DMS153 treated with DMSO at 0.1 percent for 48 hours (cell line): ENCODE measurements around the gene FAM13B.
A peak's percentile ranks its signal among the peaks of the same experiment; 100 is the strongest.
"Not testable (repeated sequence)": the region's sequence is repeated elsewhere in the genome, so short reads cannot be mapped to it uniquely, and the experiment has no call there.

ENCODE experiments used
- DNase-seq: peaks from one replicate; lab custom pipeline; 2025; ENCODE audit not compliant: unreplicated experiment; lab: John Stamatoyannopoulos, UW

The FAM13B gene

DNA sequence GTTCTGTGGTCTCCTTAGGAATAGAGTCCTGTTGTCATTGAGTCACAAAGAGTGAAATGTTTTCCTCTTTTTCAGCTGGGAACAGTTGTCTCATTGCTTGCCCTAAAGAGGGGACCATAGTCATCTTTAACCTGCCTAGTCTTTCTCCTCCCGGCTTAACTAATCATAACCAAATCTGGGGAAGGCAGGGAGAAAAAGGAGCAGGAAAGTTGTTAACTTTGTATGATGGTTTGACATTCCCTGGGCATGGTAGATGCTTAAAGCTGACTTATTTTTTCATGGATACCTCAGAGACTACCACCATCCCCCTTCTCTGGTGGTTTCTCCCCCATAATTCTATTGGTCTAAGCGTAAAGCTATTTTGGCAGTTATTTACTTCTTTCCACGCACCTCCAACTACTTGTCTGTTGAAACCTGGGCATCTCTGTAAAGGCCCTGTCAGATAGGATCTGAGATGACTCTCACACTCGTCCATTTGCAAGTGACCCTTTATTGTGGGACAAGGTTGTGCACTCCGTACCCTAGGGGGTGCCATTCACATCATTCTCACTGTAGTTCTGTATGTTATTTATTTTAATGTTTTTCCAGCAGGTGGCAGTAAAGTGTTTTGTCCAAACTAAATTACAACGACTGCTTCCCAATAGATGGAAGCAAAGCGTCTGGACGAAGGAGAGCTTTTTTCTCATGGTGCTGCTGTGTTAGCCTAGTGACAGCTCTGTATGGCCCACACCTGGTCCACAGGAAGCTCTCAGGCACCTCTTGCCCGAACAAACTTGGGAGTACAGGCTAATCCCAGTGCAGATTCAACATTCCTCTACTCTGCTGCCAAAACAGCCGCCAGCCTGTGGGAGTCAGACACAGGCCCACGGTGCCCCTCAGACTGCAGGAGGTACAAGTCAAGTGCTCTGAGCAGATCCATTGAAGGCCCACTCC lies 3.0 kb upstream of the FAM13B start:
- peak; percentile 45 for DNase-seq

DNA sequence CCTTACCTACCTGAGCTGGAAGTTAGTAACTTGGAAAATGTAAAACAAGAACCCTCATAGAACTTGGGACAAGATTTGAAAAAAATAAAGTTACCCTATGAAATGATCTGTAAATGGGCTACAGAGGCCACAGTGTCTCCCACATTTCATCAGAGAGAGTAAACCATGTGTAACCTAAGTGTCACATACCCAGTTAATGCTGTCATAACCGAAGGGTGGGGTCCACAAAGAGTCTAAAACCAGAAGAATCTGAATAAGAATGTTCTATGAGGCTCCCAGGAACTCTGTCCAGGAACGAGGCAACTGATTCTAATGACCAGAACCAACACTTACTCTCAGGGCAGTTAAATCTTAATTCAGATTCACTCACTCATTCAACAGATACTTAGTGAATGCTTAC lies 1.0 kb upstream of the FAM13B start:
- DNase-seq, result no peak

DNA sequence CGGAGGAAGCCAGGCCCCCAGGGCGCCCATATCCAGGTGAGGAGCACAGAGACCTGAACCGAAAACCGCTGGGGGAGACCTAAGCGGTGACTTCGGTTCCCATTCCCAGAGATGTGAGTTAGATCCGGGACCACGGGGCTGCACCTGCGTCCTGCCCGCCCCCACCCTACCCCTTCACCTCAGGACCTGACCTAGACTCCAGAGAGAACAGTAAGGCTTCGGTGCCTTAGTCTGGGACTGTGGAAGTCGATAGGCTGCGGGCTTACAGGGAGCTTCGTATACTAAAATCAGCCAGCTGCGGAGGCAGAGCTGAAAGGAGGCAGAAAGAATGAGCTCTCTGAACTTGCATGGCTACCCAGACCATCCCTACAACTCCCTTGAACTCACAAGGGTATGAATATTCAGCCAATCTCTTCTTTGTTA lies 518 bp upstream of the FAM13B start:
- no peak for DNase-seq

DNA sequence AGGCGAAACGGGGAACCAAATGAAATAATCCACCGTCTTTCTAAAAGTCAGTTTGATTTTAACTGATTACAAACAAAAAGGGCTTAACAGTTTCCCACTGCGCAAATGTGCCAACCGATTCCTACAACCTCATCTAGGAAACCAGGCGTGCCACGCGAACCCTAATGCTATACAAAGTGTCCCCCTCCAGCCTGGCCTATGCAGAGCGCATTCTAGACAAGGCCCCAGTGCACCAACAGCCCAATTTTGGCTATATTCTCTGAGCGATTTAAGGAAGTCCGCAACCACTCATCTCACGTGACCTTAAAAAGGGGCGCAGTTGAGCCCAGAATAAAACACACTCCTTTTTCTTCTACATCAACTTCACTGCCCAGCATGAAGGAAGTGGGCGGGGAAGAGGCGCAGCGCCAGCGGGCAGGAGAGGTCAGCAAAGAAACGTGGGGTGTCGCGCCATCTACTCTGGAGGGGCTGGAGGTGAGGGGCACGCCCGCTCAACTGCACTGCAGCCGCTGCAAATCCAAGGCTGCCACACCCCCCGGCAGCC lies 779 bp downstream of the FAM13B start:
- no peak for DNase-seq

DNA sequence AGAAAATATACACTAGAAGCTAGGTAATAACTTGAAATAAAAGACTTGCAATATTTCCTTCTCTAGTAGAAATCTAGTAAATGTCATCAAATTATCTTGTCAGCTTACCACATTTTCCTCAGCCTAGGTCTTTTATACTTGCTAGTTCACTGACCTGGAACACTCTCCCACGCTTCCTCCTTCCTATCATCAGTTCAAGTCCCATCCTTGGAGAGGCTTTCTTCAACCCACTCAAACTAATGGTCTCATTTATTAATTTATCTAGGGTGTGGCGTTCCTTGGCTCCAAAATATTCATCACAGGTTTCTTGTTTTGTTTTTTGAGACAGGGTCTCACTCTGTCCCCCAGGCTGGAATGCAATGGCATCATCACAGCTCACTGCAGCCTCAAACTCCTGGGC lies 2.9 kb downstream of the FAM13B start:
- no peak for DNase-seq

DNA sequence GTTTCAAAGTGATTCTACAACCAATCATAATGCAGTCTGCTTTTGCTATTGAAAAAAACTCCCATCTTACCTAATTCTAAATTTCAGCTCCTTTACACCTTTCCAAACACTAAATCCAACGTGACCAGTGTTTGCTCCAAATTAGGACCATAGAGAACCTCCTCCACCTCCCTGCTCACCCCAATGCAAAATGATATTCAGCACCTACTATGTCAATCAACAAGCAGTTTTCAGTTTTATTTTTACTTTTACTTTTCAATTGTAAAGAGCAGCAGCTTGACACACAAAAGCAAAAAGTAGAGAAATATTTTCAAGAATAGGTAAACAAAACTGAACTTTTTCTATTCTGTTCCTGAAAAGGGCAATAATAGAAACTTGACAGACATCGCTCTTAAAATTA lies 3.4 kb downstream of the FAM13B start:
- no peak for DNase-seq

DNA sequence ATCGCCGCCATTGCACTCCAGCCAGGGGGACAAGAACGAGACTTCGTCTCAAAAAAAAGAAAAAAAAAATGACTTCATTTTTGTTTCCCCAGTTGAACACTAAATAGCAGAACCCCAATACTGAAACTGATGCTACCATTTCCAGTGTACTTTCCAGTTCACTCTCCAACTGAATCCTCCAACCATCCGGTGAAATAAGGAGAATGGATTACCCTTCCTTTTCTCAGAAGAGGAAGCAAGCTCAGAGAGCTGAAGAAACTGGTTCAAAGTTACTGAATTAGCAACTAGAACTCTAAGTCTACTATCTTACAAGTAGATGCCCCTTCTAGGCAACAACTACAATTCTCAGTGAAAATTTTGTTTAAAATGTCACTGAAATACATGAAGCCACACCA lies 3.9 kb downstream of the FAM13B start:
- no peak for DNase-seq

DNA sequence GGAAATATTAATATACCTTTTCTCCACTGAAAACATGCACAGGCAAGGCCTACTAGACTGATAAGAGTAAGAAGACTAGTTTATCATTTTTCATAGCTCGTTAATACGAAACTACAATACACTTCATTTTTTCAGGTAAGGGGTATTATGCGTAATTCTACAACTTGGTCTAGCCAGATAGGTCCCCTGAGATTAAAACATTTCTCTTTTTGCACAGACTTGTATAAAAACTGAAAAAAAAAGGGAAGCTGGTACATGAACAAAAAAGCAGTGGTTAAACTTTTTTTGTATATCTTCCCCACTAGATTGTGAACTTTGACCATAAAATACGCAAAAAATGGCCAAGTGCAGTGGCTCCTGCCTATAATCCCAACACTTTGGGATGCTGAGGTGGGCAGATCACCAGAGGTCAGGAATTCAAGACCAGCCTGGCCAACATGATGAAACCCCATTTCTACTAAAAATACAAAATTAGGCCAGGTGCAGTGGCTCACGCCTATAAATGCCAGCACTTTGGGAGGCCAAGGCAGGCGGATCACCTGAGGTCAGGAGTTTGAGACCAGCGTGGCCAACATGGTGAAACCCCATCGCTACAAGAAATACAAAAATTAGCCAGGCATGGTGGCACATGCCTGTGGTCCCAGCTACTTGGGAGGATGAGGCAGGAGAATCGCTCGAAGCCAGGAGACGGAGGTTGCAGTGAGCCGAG lies 4.5 kb downstream of the FAM13B start:
- not testable (repeated sequence) for DNase-seq

DNA sequence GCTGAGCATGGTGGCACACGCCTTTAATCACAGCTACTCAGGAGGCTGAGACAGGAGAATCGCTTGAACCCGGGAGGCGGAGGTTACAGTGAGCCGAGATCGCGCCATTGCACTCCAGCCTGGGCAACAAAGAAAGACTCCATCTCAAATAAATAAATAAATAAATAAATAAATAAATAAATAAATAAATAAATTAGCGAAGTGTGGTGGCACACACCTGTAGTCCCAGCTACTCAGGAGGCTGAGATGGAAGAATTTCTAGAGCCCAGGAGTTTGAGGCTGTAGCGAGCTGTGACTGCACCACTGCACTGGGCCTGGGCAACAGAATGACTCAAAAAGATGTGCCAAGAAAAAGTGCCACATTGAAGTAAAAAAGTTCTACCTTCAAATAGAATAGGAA lies 6.1 kb downstream of the FAM13B start:
- DNase-seq, result not testable (repeated sequence)

DNA sequence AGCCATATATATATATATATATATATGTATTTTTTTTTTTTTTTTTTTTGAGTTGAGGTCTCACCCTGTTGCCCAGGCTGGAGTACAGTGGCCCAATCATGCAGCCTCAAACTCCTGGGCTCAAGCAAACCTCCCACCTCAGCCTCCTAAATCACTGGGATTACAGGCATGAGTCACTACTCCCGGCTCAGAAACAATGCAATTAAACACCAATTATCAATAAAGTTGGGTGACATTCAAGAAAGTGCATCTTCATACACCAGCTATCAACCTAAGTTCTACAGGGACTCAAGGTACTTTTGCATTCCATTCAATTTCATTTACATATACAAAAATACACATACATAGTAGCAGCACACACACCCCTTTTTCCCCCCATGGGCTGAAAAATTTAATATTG lies 7.6 kb downstream of the FAM13B start:
- no peak for DNase-seq

DNA sequence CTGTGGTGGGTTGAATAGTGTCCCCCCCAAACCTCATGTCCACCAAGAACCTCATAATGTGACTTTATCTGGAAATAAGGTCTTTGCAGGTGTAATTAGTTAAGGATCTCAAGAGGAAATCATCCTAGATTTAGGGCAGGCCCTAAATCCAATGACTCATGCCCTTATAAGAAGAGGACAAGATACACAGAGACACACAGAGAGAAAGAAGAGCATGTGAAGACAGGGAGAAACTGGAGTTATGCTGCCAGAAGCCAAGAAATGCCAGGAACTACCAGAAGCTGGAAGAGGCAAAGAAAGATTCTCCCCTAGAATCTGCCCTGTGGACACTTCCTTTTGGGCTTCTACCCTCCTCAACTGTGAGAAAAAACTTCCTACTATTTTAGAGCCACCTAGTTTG lies 8.8 kb downstream of the FAM13B start:
- no peak for DNase-seq

DNA sequence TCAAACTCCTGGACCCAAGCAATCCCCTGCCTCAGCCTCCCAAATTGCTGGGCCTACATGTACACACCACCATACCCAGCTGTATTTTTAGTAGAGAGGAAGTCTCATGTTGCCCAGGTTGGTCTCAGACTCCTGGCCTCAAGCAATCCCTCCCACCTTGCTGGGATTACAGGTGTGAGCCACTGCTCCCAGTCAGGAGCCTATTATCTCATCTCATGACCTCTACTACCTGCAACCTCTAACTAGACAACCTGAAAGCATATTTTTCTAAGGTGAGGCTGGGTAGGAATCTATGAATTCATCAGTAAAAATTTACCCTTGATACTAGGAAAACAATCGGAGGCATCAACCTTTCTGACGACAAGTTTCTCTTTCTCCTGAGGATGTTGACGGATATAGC lies 10.0 kb downstream of the FAM13B start:
- no peak for DNase-seq

DNA sequence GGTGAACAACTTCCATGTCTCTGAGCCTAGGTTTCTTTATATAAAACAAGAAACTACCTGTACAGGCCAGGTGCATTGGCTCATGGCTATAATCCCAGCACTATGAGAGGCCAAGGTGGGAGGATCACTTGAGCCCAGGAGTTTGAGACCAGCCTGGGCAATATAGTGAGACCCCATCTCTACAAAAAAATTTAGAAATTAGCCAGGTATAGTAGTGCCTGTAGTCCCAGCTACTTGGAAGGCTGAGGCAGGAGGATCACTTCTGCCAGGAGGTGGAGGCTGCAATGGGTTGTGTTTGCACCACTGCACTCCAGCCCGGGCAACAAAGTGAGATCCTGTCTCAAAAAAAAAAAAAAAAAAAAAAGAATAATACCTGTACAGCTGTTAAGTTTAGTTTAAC lies 11.1 kb downstream of the FAM13B start:
- DNase-seq, result no peak

DNA sequence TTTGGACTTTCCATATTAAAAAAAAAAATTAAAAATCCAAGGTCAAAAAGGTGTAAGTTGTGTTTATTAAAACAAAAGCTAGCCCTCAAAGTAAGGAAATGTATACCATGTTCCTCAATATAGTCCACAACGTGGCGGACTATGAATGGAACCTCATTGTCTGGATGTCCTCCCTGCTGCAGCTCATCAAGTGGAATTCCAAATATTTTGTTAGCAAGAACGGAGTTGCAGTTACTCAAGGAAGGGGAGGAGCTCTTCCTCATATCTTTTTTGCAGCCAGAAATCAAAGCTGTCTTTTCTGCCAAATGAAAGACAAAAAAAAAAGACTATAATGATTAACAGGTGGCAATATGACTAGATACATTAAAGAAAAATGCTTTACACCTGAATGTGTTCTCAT lies 14.0 kb downstream of the FAM13B start:
- DNase-seq, result no peak

DNA sequence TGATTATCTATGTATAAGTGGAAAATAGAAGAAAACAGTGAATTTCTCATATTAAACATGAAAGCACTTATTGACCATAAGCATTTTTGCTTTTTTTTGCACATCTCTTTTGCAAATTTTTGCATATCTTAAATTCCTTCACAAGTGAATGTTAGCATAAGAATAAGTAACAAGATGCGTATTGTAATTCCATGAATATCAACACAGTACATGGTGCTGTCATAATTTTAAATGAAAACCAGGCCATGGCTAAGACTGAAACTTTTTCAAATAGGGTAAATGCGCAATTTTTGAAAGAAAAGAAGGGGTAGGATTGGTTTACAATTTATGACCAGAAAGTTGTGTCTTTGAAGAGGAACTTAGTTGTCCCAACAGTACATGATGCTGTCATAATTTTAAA lies 17.0 kb downstream of the FAM13B start:
- DNase-seq, result no peak

DNA sequence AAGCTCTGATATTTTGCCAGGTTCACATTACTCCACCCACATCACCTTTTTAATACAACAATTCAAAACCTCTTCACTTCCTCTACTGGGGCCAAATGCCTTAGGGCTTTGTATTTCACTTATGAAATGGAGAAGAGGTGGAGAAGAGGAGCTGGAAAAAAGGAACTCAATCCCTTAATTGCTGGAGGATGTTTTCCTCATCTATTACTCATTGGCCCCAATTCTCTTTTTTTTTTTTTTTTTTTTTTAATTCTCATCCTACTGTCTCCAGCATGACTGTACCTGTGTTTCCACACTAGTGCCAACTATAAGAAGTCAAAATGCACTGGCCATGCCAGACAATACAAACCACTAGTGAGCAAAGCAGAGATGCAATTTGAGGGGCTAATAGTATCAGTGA lies 20.9 kb downstream of the FAM13B start:
- no peak for DNase-seq

DNA sequence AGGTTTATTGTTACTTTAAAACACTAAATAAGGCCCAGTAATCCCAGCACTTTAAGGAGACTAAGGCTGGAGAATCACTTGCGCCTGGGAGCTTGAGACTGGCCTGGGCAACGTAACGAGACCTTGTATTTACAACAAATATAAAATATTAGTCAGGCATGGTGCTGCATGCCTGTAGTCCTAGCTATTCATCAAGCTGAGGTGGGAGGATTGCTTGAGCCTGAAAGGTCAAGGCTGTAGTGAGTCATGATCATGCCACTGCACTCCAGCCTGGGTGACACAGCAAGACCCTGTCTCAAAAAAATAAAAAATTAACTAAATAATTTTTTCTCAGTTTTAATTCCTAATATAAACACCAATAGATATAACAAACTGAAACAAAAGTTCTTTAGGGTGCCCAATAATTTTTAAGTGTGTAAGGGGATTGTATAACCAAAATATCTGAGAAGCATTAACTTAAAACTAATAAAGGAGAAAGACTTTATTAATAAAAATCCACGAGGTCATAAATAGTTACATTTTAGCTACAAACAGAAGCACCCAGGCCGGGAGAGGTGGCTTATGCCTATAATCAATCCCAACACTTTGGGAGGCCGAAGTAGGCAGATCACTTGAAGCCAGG lies 32.7 kb downstream of the FAM13B start:
- no peak for DNase-seq

DNA sequence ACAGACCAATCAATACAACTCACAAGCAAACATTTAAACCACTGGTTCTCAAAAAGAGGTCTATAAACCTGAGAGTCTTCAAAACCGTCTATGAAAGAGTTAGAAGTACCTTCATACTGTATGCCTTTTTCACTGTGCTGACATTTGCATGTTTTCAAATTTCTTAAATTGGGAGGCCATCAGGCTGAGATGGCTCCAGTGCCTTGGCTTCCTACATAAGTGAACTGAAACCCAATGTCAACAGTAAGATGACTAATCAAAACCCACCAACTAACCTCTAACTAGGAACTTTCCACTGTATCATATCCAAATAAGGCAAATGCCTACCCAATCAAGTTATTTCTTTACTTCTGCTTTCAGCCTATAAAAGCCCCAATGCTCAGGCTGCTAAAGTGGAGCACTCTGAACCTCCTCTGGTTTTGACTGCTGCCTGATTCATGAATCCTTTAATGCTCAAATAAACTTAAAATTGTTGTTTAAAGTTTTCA lies 35.1 kb downstream of the FAM13B start:
- no peak for DNase-seq

DNA sequence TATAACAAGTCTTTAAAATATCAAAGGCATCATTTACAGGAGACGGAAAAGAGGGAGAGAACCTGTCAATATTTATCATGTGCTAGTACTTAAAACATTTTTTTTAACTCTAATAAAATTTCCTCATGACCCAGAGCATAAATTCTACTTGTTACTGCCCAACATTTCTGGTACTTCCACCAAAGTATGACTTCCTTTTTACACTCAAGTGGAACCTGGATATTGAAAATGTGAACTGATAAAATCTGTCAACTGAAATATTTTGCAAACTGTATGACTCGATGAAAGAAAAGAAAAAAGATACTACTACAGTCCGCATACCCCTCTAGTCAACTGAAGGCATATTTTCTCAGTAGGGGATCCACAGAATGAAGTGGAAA lies 37.1 kb downstream of the FAM13B start:
- DNase-seq, result no peak

DNA sequence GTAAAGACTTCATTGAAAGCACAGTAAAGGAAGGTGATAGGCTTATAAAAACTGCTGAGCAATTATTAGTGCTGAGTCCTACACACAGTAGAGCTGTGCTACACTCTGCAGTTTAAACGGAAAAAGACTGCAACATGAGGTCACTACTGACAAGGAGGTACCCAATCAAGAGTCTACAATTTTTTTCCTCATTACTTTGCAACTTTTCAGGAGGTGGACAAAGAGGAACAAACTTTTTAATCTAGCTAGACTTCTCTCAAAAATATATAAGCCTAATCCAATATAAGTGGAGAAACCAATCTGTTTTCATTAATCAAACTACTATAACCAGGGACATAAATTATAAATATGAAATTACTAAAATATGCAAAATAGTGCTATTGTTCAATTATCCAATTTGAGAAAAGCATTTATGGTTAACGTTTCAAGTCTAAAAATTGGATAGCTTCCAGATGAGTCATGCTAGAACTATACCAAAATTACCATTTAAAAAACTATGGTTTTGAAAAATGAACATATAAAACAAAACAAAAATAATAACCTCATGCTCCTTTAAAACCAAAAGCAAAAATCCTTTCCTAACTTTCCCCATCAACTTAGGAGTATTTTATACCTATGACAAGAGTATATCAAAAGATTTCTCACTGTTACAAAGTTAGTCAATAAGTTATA lies 37.7 kb downstream of the FAM13B start:
- no peak for DNase-seq

DNA sequence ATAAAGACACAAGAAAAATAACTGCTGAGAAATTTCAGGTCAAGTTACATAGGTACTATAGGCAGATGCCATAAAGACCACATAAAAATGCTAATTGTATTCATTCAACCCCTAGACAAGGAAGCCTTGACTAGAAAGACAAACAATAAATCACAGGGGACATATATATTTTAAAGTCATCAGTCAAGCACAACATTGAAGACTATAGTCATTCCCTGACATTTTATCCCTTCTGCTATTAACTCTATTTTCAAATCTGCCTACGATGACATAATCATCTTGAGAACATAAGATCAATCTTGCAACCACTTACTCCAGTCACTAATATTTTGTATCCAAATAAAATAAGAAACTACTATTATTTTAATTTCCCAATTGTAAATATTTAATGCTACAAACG lies 38.3 kb downstream of the FAM13B start:
- DNase-seq, result no peak
